ENCODE measurements around the gene COPS9. TPM values are rescaled to one million over a fixed set of nuclear protein-coding genes. Genes with fewer than 3 reads are reported as not detected.

The COPS9 gene
- total and polyA plus RNA-seq, 7 experiments from 2014 or later, result 53.7 to 297 (median 75.6) TPM

DNA sequence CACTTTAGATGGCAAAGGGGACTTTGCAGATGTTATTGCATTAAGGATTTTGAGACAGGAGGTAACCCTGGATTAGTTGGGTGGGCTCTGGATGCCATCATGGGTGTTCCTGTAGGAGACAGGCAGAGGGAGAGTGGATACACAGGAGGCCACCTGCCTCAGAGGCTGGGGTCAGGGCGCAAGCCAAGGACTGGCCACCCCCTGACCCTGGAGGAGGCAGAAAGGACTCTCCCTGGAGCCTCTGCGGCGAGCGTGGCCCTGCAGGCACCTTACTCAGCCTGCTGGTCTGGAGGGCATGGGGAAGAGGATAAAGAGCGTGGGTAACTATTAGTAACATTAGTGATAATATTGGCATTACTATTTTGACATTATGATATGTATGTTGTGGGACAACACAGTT, 25.9 kb upstream of the COPS9 start:
- Histone ChIP-seq H3K4me1 (ENCODE audit: control insufficient read depth in 2 of 2, insufficient read depth in 2 of 2, low read length in 2 of 2) (no peaks in the 10 kb centered on the region), H3K9me3 (ENCODE audit: control insufficient read depth in 2 of 3, low read length in 3 of 3) (no peaks in the 10 kb centered on the region), H3K27me3 (ENCODE audit: control insufficient read depth in 2 of 2, insufficient read depth in 2 of 2, low read length in 2 of 2) (no peaks in the 10 kb centered on the region), H3K27ac (ENCODE audit: low read depth, low read length) (no peak overlapping the region), H3K36me3 (ENCODE audit: control insufficient read depth in 2 of 3, insufficient read depth in 3 of 3, low read length in 3 of 3) (no peaks in the 10 kb centered on the region), H3K4me3 (ENCODE audit: low read length) (no peak overlapping the region)
- intact Hi-C loops (cut with micrococcal nuclease), result no loop called here
- no peaks in the 10 kb centered on the region for H3K4me1 Mint-ChIP-seq
- ATAC-seq (no peak), DNase-seq (no peak)
- H3K36me3 Mint-ChIP-seq, result no peaks in the 10 kb centered on the region
- peaks cover 0 to 29% (median 0%) of the 10 kb centered on the region in 5 donors for H3K27me3 Mint-ChIP-seq
- no peak overlapping the region for H3K4me3 Mint-ChIP-seq
- ChIA-PET CTCF (no interaction called here), POLR2A (no interaction called here)
- H3K27ac Mint-ChIP-seq, result no peak overlapping the region
- peaks cover 0 to 15% (median 1%) of the 10 kb centered on the region in 11 donors for H3K9me3 Mint-ChIP-seq

DNA sequence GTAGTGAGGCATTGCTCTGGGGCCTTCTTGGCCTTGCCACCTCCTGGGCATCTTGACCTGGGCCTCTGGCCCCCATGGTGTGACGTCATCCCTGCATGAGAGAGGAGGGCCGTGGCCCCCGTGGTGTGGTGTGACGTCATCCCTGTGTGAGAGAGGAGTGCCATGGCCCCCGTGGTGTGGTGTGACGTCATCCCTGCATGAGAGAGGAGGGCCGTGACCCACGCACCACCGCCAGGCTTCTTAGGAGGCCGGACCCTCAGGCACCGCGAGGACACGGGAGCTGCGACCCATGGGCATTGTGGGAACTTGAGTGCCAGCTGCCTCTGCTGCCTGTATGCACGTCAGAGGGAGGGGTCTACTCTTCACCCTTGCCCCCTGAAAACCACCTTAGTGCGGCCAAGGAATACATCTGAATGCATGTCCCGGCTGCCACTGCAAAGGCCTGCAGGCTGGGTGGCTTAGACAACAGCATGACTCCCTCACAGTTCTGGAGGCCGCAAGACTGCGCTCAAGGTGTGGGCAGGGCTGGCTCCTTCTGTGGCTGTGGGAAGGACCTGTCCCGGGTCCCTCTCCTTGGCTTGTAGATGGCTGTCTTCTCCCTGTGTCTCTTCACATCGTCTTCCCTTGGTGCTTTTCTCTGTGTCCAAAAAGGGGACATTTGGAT, 25.1 kb upstream of the COPS9 start:
- H3K4me1 ChIP-seq (ENCODE audit: control insufficient read depth in 2 of 2, insufficient read depth in 2 of 2, low read length in 2 of 2), result no peaks in the 10 kb centered on the region
- H3K27me3 ChIP-seq (ENCODE audit: control insufficient read depth in 2 of 2, insufficient read depth in 2 of 2, low read length in 2 of 2), result no peaks in the 10 kb centered on the region
- DNase-seq (no peak), ATAC-seq (no peak)
- H3K36me3 ChIP-seq (ENCODE audit: control insufficient read depth in 2 of 3, insufficient read depth in 3 of 3, low read length in 3 of 3), result no peaks in the 10 kb centered on the region
- intact Hi-C loops (cut with micrococcal nuclease), result no loop called here
- no peaks in the 10 kb centered on the region for H3K36me3 Mint-ChIP-seq
- H3K4me1 Mint-ChIP-seq, result no peaks in the 10 kb centered on the region
- ChIA-PET CTCF (no interaction called here), POLR2A (interaction anchor here (0.6 kb wide), 1 partner anchor 1201 kb away, joined by 3 read pairs; no protein-coding TSS in a partner anchor)
- H3K4me3 Mint-ChIP-seq, result no peak overlapping the region
- H3K27ac ChIP-seq (ENCODE audit: low read depth, low read length), result no peak overlapping the region
- peaks cover 0 to 25% (median 1%) of the 10 kb centered on the region in 5 donors for H3K27me3 Mint-ChIP-seq
- peaks cover 0 to 15% (median 2%) of the 10 kb centered on the region in 11 donors for H3K9me3 Mint-ChIP-seq
- H3K9me3 ChIP-seq (ENCODE audit: control insufficient read depth in 2 of 3, low read length in 3 of 3), result no peaks in the 10 kb centered on the region
- no peak overlapping the region for H3K4me3 ChIP-seq (ENCODE audit: low read length)
- H3K27ac Mint-ChIP-seq, result no peak overlapping the region

DNA sequence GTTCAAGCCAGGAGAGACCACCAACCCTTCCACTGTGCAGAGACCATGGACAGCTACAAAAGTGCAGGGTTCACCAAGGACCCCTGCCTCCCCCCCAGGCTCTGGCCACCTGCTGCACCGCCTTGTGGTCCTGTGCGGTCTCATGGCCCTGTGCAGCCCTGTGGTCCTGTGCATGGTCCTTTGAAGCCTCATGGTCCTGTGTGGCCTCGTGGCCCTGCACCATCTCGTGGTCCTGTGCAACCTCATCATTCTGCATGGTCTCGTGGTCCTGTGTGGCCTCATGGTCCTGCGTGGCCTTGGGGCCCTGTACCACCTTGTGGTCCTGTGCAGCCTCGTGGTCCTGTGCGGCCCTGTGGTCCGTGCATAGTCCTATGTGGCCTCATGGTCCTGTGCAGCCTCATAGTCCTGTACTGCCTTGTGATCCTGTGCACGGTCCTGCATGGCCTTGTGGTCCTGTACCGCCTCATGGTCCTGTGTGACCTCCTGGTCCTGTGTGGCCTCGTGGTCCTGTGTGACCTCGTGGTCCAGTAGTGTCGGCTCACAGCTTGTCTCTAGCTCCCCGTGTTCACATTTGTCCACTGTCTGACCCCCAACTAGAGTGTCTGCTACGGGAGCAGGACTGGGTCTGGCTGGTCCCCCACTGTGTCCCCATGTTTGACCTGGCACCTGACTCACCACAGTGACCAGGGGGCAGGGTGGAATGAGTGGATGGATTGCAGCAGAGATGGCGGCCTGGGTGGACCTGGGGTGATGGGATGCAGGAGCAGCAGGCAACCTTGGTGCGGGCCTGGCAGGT, 24.4 kb upstream of the COPS9 start:
- no peak overlapping the region for H3K27ac ChIP-seq (ENCODE audit: low read depth, low read length)
- H3K36me3 ChIP-seq (ENCODE audit: control insufficient read depth in 2 of 3, insufficient read depth in 3 of 3, low read length in 3 of 3), result no peaks in the 10 kb centered on the region
- no peak for DNase-seq
- no peak overlapping the region for H3K27ac Mint-ChIP-seq
- POLR2A ChIA-PET, result interaction anchor here (0.6 kb wide), 1 partner anchor 1200 kb away, joined by 3 read pairs; no protein-coding TSS in a partner anchor
- H3K4me3 ChIP-seq (ENCODE audit: low read length), result no peak overlapping the region
- no peak for ATAC-seq
- H3K4me1 ChIP-seq (ENCODE audit: control insufficient read depth in 2 of 2, insufficient read depth in 2 of 2, low read length in 2 of 2), result no peaks in the 10 kb centered on the region
- intact Hi-C loops (cut with micrococcal nuclease), result no loop called here
- no peaks in the 10 kb centered on the region for H3K9me3 ChIP-seq (ENCODE audit: control insufficient read depth in 2 of 3, low read length in 3 of 3)
- H3K27me3 Mint-ChIP-seq, result peaks cover 0 to 28% (median 6%) of the 10 kb centered on the region in 5 donors
- CTCF ChIA-PET, result no interaction called here
- peaks cover 0 to 12% (median 2%) of the 10 kb centered on the region in 11 donors for H3K9me3 Mint-ChIP-seq
- no peak overlapping the region for H3K4me3 Mint-ChIP-seq
- H3K4me1 Mint-ChIP-seq, result no peaks in the 10 kb centered on the region
- no peaks in the 10 kb centered on the region for H3K27me3 ChIP-seq (ENCODE audit: control insufficient read depth in 2 of 2, insufficient read depth in 2 of 2, low read length in 2 of 2)
- H3K36me3 Mint-ChIP-seq, result no peaks in the 10 kb centered on the region

DNA sequence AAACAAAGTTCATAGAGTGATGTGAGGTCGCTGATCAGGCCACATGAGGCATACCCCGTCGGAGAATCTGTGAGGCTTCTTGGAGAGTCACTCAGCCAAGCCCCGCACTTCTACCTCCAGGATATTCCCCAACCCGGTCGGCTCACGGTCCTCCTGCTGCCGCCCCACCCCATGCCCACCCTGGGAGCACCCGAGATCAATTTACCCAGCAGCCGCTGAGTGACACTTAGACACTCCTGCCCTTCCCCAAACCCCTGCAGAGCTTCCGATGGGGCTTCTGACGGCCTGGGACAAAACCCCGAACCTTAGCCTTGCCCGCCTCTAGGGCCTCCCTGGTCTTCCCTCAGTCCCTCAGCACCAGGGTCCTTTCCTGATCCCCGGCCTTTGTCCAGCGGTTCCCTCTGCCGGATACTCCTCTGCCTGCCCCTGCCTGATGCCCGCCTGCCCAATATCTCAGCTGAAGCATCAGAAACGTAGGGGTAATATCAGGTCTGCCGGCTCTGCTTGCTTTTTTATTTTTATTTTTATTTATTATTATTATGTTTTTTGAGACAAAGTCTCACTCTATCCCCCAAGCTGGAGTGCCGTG, 23.2 kb upstream of the COPS9 start:
- POLR2A ChIA-PET, result no interaction called here
- intact Hi-C loops (cut with micrococcal nuclease), result no loop called here
- H3K4me3 ChIP-seq (ENCODE audit: low read length), result no peak overlapping the region
- Mint-ChIP-seq H3K4me1 (no peaks in the 10 kb centered on the region), H3K36me3 (no peaks in the 10 kb centered on the region), H3K27ac (no peak overlapping the region), H3K27me3 (peaks cover 0 to 28% (median 6%) of the 10 kb centered on the region in 5 donors), H3K4me3 (no peak overlapping the region), H3K9me3 (peaks cover 0 to 8% (median 2%) of the 10 kb centered on the region in 11 donors)
- no peaks in the 10 kb centered on the region for H3K4me1 ChIP-seq (ENCODE audit: control insufficient read depth in 2 of 2, insufficient read depth in 2 of 2, low read length in 2 of 2)
- H3K36me3 ChIP-seq (ENCODE audit: control insufficient read depth in 2 of 3, insufficient read depth in 3 of 3, low read length in 3 of 3), result no peaks in the 10 kb centered on the region
- H3K27ac ChIP-seq (ENCODE audit: low read depth, low read length), result no peak overlapping the region
- H3K27me3 ChIP-seq (ENCODE audit: control insufficient read depth in 2 of 2, insufficient read depth in 2 of 2, low read length in 2 of 2), result no peaks in the 10 kb centered on the region
- no peaks in the 10 kb centered on the region for H3K9me3 ChIP-seq (ENCODE audit: control insufficient read depth in 2 of 3, low read length in 3 of 3)
- ATAC-seq, result no peak
- CTCF ChIA-PET, result no interaction called here
- DNase-seq, result no peak

DNA sequence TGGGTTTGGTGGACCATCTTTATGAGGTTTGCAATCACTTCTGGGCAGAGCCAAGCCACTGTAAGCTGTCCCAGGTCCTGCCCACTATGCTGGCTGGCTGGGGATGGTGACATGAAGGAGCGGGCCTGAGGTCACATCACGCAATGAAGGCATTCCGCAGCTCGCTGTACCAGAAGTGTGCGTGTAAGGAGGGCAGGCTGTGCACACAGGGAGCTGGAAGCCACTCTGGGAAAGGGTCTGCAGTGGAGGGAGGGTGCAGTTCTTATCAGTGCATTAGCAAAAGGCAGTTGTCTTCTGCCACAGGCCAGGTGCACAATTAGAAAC, 21.0 kb upstream of the COPS9 start:
- Mint-ChIP-seq H3K36me3 (no peaks in the 10 kb centered on the region), H3K4me1 (no peaks in the 10 kb centered on the region), H3K4me3 (no peak overlapping the region), H3K27ac (no peak overlapping the region), H3K27me3 (peaks cover 0 to 26% (median 13%) of the 10 kb centered on the region in 5 donors), H3K9me3 (peaks cover 0 to 10% (median 3%) of the 10 kb centered on the region in 11 donors)
- DNase-seq (no peak), ATAC-seq (no peak)
- Histone ChIP-seq H3K9me3 (ENCODE audit: control insufficient read depth in 2 of 3, low read length in 3 of 3) (no peaks in the 10 kb centered on the region), H3K4me1 (ENCODE audit: control insufficient read depth in 2 of 2, insufficient read depth in 2 of 2, low read length in 2 of 2) (no peaks in the 10 kb centered on the region), H3K36me3 (ENCODE audit: control insufficient read depth in 2 of 3, insufficient read depth in 3 of 3, low read length in 3 of 3) (no peaks in the 10 kb centered on the region), H3K4me3 (ENCODE audit: low read length) (no peak overlapping the region), H3K27ac (ENCODE audit: low read depth, low read length) (no peak overlapping the region), H3K27me3 (ENCODE audit: control insufficient read depth in 2 of 2, insufficient read depth in 2 of 2, low read length in 2 of 2) (no peaks in the 10 kb centered on the region)
- intact Hi-C loops (cut with micrococcal nuclease), result no loop called here
- POLR2A ChIA-PET, result no interaction called here
- CTCF ChIA-PET, result no interaction called here

DNA sequence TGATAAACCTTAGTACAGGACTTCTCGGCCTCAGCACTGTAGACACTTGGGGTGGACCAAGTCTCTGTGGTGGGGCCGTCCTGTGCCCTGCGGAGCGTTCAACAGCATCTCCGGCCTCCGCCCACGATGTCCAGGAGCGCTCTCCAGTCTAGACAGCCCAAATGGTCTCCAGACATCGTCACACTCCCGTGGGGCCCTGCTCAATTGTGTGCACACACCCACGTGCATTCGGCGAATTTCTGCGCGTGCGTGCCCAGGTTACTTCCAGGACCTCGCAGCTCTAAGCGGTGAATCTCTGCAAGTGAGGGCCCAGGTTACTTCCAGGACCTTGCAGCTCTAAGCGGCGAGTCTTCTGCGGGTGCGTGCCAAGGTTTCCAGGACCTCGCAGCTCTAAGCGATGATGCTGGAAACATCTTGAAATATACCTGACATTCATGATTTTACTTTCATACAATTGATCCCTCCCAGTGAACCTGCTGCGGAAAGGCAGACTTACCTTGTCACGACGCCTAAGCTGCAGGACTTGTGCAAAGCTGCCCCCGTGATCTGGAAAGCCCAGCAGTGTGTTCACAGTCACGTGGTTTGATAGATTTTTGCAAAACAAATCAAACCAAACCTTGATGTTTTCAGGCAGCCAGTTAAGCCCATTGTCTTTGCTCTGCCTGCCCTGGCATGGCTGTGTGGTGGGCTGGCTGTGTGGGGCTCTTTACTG, 20.5 kb upstream of the COPS9 start:
- intact Hi-C loops (cut with micrococcal nuclease), result no loop called here
- Mint-ChIP-seq H3K36me3 (no peaks in the 10 kb centered on the region), H3K9me3 (peaks cover 0 to 10% (median 3%) of the 10 kb centered on the region in 11 donors), H3K4me3 (no peak overlapping the region), H3K4me1 (no peaks in the 10 kb centered on the region), H3K27me3 (peaks cover 0 to 26% (median 15%) of the 10 kb centered on the region in 5 donors), H3K27ac (no peak overlapping the region)
- no peaks in the 10 kb centered on the region for H3K4me1 ChIP-seq (ENCODE audit: control insufficient read depth in 2 of 2, insufficient read depth in 2 of 2, low read length in 2 of 2)
- DNase-seq (no peak), ATAC-seq (no peak)
- no peaks in the 10 kb centered on the region for H3K27me3 ChIP-seq (ENCODE audit: control insufficient read depth in 2 of 2, insufficient read depth in 2 of 2, low read length in 2 of 2)
- no peak overlapping the region for H3K4me3 ChIP-seq (ENCODE audit: low read length)
- H3K9me3 ChIP-seq (ENCODE audit: control insufficient read depth in 2 of 3, low read length in 3 of 3), result no peaks in the 10 kb centered on the region
- no peaks in the 10 kb centered on the region for H3K36me3 ChIP-seq (ENCODE audit: control insufficient read depth in 2 of 3, insufficient read depth in 3 of 3, low read length in 3 of 3)
- ChIA-PET POLR2A (no interaction called here), CTCF (no interaction called here)
- no peak overlapping the region for H3K27ac ChIP-seq (ENCODE audit: low read depth, low read length)

All from naive thymus-derived CD4-positive, alpha-beta T cell (primary cell).